Upper lobe of left lung (tissue), 4 donors: Measurements from ENCODE around the gene SEC22B.
"Not testable (repeated sequence)": the region's sequence is repeated elsewhere in the genome, so short reads cannot be mapped to it uniquely, and the experiment has no call there.

Source experiments
- CTCF ChIP-seq, 6 experiments: fragments of 450-650 bp in 4 of 6; fragments of 200-600 bp in 2 of 6; sonication (generic) in 2 of 6; IDR thresholded peaks; one replicate each; pipeline ENCODE4 v1.5.1; 2016 to 2019; ENCODE audit warnings: antibody characterized with exemption in 6 of 6
- POLR2A ChIP-seq, 4 donors: fragments of 450-650 bp; IDR thresholded peaks; one replicate each; pipeline ENCODE4 v1.5.1; 2016 to 2017; ENCODE audit warnings: antibody characterized with exemption in 4 of 4, mild to moderate bottlenecking in 2 of 4
- POLR2AphosphoS5 ChIP-seq, 2 donors: sonication (generic); formaldehyde crosslinking; IDR thresholded peaks; one replicate each; pipeline ENCODE4 v1.5.1; 2017; ENCODE audit warnings: antibody characterized with exemption in 2 of 2

DNA sequence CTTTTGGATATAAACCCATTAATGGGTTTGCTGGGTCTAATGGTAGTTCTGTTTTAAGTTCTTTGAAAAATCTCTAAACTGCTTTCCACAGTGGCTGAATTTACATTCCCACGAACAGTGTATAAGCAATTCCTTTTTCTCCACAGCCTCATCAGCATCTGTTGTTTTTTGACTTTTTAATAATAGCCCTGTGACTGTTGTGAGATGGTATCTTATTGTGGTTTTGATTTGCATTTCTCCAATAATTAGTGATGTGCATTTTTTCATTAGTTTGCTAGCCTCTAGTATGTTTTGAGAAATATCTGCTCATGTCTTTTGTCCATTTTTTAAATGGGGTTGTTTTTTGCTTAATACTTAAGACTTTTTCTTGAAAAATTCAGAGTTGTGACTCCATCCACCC is 11.6 kb downstream of the SEC22B start:
- not testable (repeated sequence) for TF ChIP-seq POLR2AphosphoS5, CTCF, POLR2A (IDR thresholded peaks at IDR 0.05)
